ENCODE results near the gene RPS2.

GRCh38 chr16:1972490-1972877, 7.9 kb upstream of the RPS2 start:
- TF ChIP-seq CTCF (IDR thresholded peaks at IDR 0.05) = no peak
- TF ChIP-seq POLR2A (IDR thresholded peaks at IDR 0.05) = no peak
